HG03439 (cell line): ENCODE measurements around the gene ANKEF1.

Experiments used
- ATAC-seq: cut with Tn5 transposase; IDR thresholded peaks from one replicate; pipeline ENCODE4 v1.9.1; 2021; ENCODE audit warnings: mild to moderate bottlenecking, moderate library complexity; ENCODE audit not compliant: unreplicated experiment

Gene ANKEF1

GRCh38 chr20:10078403-10078802 is 43.6 kb downstream of the ANKEF1 start:
- ATAC-seq = no peak

GRCh38 chr20:10079964-10080363 is 45.2 kb downstream of the ANKEF1 start:
- ATAC-seq = no peak

GRCh38 chr20:10080574-10080973 is 45.8 kb downstream of the ANKEF1 start:
- ATAC-seq = no peak

- no peak for ATAC-seq
Measured at GRCh38 chr20:10089871-10090587, 55.2 kb downstream of the ANKEF1 start.

DNA sequence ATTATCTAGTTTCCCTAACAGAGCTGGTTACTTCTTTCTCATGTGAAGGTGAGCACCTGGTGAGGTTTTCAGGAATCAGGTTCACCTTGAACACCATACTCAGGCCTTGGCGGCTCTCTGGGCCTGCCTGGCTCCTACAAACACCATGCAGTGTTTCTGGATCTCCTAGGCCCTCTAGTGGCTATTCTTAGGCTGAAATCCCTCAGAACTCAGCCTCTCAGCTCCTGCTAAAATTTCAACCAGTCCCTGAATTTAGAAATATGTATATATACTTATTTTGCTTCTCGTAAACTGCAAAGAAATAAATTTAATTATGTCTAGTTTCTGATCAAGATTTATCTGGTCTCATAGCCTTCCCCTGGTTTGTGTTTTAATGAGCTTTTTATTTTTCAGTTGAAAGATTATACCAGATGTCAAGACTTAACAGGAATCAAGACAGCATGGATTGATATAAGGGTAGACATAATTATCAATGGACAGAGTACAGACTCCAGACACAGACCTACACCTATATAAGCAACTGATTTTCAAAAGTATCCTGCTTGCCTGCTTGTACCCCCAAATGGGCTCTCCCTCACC is 55.9 kb downstream of the ANKEF1 start:
- no peak for ATAC-seq

DNA sequence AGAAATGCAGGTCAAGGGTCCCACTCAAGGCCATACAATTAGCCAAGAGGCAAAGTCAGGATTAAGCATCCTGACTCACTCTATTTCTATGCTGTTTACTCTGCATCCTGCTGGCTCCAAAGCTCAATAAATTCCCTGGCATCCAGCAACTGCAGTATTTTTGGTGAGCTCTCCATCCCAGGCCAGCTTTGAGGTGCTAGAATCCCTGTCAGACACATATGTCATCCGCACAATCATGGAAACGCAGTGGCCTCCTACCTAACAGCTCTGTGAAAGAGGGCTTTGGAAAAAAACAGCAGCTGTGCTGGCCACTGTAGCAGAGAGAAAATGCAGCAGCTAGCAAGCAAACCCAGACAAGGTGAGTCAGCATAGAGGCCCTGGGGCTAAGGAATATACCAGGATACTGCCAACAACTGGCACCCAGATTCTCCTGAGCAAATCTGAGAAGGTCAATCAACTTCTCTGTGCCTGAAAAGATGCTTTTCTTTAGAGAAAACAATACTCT is 58.4 kb downstream of the ANKEF1 start:
- no peak for ATAC-seq

GRCh38 chr20:10094566-10095173 is 59.9 kb downstream of the ANKEF1 start:
- ATAC-seq = no peak

- ATAC-seq = no peak
Measured at GRCh38 chr20:10096790-10097189, 62.0 kb downstream of the ANKEF1 start.

DNA sequence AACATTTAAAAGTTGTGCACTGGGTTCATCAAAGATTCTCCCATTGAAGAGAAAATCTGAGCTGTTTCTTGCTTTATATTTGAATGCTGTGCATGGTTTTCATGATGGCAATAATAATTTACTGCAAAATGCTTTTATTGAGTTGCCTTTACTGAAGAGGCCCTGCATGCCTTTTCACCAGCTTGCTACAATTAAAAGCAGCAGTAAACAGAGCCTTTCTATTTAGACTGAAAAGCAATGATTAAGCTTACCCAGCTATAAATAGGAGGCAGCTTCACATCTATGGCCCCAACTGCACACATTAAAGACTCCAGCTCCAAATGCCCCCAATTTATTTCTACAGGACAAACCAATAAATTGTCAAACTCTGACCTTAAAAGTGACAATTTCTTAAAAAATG is 70.3 kb downstream of the ANKEF1 start:
- ATAC-seq = no peak
